HL-60 (cell line): ENCODE measurements around the gene SEC22C.
"Not testable (repeated sequence)": the region's sequence is repeated elsewhere in the genome, so short reads cannot be mapped to it uniquely, and the experiment has no call there.

Experiments
- DNase-seq, 2 experiments: peaks; one replicate each; pipeline ENCODE4 v3.0.0-alpha.2; 2010 to 2020; ENCODE audit warnings: low read depth in 1 of 2, low spot score in 1 of 2
- H3K27ac ChIP-seq: fragments of 250-450 bp; sonication (Bioruptor Pico); replicated peaks from 2 replicates; pipeline ENCODE4 v1.5.1; 2020; ENCODE audit warnings: mild to moderate bottlenecking, moderate library complexity
- H3K27me3 ChIP-seq: fragments of 250-450 bp; sonication (Bioruptor Pico); 2 replicates; pipeline ENCODE4 v1.5.1; 2021; ENCODE audit warnings: mild to moderate bottlenecking, moderate library complexity; ENCODE audit not compliant: insufficient read depth, poor library complexity, severe bottlenecking
- H3K4me3 ChIP-seq: replicated peaks from 2 replicates; pipeline ENCODE4 v1.5.1; 2011; ENCODE audit warnings: mild to moderate bottlenecking, control low read depth, low read length; ENCODE audit not compliant: insufficient read depth
- GABPA ChIP-seq: IDR thresholded peaks from 2 replicates; pipeline ENCODE4 v1.6.1; 2012; ENCODE audit warnings: low read depth
- POLR2AphosphoS5 ChIP-seq: IDR thresholded peaks from 2 replicates; pipeline ENCODE4 v1.6.1; 2012; ENCODE audit warnings: low read depth
- SPI1 ChIP-seq: IDR thresholded peaks from 2 replicates; pipeline ENCODE4 v1.6.1; 2012; ENCODE audit warnings: low read depth, mild to moderate bottlenecking, borderline replicate concordance
- TF ChIP-seq, protein P1 (sequence below): IDR thresholded peaks from one replicate; pipeline ENCODE4 v1.5.1; 2011; ENCODE audit warnings: low read length, control low read depth, inconsistent platforms; ENCODE audit not compliant: insufficient read depth
- TF ChIP-seq, protein P2 (sequence below): IDR thresholded peaks from 2 replicates; pipeline ENCODE4 v1.6.1; 2012; ENCODE audit warnings: low read depth; ENCODE audit not compliant: insufficient replicate concordance

The SEC22C gene

DNA sequence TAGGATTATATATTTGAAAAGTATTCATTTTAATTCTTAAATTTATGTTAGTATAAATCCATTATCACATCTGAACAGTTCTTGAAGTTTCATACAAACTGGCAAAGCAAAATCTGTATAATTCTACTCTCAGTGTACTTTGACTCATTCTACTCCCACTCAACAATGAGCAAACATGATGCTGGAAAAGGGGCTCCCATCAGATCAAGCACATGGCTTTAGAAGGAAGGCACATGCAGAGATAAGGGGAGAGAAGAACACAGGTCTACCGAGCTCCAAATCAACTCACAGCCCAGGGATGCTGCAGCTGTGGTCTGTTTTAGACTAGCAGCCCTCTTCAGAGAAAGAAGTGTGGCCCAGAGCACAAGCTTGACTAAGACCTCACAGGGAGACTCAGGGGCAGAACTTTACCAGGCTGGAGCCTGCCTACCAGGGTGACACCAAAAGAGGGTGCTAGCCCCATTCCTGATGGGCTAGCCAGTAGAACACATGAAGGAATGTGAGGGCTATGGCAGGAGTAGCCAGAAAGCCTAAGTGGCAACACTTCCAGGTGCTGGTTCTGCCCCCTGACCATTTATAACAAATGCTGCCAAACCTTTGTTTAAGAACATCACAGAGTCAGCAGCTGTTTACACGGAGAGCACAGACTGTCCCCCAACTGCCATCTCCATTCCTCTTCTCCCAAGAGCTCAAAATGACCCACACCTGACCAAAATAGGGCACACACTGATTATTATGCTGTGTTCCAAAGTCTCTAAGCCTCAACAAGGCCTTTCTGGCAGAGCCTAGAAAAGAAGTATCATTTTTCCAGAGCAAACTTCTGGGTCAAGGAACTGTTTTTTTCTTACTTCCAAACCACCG lies 19.5 kb downstream of the SEC22C start:
- no peak for DNase-seq
- TF ChIP-seq, protein P1, sequence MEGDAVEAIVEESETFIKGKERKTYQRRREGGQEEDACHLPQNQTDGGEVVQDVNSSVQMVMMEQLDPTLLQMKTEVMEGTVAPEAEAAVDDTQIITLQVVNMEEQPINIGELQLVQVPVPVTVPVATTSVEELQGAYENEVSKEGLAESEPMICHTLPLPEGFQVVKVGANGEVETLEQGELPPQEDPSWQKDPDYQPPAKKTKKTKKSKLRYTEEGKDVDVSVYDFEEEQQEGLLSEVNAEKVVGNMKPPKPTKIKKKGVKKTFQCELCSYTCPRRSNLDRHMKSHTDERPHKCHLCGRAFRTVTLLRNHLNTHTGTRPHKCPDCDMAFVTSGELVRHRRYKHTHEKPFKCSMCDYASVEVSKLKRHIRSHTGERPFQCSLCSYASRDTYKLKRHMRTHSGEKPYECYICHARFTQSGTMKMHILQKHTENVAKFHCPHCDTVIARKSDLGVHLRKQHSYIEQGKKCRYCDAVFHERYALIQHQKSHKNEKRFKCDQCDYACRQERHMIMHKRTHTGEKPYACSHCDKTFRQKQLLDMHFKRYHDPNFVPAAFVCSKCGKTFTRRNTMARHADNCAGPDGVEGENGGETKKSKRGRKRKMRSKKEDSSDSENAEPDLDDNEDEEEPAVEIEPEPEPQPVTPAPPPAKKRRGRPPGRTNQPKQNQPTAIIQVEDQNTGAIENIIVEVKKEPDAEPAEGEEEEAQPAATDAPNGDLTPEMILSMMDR = no peak
- no peak for TF ChIP-seq SPI1
- TF ChIP-seq POLR2AphosphoS5 = no peak
- TF ChIP-seq GABPA = no peak
- TF ChIP-seq, protein P2, sequence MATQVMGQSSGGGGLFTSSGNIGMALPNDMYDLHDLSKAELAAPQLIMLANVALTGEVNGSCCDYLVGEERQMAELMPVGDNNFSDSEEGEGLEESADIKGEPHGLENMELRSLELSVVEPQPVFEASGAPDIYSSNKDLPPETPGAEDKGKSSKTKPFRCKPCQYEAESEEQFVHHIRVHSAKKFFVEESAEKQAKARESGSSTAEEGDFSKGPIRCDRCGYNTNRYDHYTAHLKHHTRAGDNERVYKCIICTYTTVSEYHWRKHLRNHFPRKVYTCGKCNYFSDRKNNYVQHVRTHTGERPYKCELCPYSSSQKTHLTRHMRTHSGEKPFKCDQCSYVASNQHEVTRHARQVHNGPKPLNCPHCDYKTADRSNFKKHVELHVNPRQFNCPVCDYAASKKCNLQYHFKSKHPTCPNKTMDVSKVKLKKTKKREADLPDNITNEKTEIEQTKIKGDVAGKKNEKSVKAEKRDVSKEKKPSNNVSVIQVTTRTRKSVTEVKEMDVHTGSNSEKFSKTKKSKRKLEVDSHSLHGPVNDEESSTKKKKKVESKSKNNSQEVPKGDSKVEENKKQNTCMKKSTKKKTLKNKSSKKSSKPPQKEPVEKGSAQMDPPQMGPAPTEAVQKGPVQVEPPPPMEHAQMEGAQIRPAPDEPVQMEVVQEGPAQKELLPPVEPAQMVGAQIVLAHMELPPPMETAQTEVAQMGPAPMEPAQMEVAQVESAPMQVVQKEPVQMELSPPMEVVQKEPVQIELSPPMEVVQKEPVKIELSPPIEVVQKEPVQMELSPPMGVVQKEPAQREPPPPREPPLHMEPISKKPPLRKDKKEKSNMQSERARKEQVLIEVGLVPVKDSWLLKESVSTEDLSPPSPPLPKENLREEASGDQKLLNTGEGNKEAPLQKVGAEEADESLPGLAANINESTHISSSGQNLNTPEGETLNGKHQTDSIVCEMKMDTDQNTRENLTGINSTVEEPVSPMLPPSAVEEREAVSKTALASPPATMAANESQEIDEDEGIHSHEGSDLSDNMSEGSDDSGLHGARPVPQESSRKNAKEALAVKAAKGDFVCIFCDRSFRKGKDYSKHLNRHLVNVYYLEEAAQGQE = no peak
- Histone ChIP-seq H3K27me3 (no peaks in the 10 kb centered on the region), H3K4me3 (no peak overlapping the region), H3K27ac (no peak overlapping the region)

DNA sequence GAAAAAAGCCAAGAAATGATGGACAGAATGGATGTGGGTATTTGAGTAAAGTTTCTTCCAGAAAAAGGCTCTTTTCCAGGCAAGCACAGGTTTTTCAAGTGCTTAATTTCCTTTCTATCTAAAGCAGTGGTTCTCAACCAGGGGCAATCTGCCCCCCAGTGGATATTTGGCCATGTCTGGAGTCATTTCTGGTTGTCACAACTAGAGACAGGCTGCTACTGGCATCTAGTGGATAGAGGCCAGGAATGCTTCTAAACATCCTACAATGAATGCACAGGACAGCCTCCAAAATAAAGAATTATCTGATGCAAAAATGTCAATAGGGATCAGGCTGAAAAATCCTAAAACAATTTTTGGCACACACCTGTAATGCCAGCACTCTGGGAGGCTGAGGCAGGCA lies 23.9 kb downstream of the SEC22C start:
- TF ChIP-seq, protein P1 = no peak
- no peak for TF ChIP-seq SPI1
- TF ChIP-seq, protein P2 = no peak
- TF ChIP-seq POLR2AphosphoS5 = no peak
- TF ChIP-seq GABPA = no peak
- Histone ChIP-seq H3K27me3 (no peaks in the 10 kb centered on the region), H3K27ac (no peak overlapping the region), H3K4me3 (no peak overlapping the region)
- DNase-seq = no peak

DNA sequence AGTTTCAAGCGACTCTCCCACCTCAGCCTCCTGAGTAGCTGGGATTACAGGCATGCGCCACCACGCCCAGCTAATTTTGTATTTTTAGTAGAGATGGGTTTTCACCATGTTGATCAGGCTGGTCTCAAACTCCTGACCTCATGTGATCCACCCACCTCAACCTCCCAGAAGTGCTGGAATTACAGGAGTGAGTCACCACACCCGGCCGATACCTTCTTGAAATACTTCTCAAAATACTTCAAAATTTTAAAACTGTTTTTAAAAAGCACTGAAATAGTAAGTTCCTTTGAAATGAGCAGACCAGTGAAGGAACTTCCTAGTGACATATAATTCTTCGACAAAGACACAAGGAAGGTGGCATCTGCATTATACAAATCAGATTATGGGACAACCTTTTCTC lies 24.9 kb downstream of the SEC22C start:
- not testable (repeated sequence) for H3K27ac ChIP-seq, H3K4me3 ChIP-seq

DNA sequence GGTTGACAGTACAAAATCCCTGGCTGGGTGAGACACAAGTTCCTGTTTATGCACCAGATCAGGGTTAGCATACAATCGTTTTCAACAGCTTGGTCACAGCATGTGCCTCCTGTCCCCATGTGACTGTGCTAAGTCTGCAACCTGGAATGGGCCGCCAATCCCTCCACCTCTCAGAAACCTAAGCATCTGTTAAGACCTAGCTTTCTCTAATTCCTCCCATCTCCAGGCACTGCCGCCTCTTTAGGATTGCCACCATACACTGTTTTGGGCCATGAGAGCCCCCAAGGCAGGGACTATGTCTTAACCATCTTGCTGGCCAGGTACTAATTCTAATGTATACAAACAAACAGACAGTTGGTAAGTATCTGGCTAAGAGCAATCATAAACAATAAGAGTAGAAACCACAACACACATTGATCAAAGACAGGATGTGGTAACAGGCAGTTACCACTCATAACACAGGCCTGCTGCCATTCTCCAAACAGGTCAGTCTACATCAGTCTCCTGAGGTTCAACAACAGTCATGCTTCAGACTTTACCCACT lies 25.6 kb downstream of the SEC22C start:
- TF ChIP-seq POLR2AphosphoS5 = no peak
- no peak for TF ChIP-seq SPI1
- TF ChIP-seq GABPA = no peak
- TF ChIP-seq, protein P2 = no peak
- TF ChIP-seq, protein P1 = no peak
- Histone ChIP-seq H3K27ac (no peak overlapping the region), H3K27me3 (no peaks in the 10 kb centered on the region), H3K4me3 (no peak overlapping the region)
- DNase-seq = no peak

More for the DNA sequence above, 24.9 kb downstream of the SEC22C start:
- DNase-seq, H3K27me3 ChIP-seq: not testable (repeated sequence)
